ENCODE results near the gene AP1B1.

- TF ChIP-seq, protein P1, sequence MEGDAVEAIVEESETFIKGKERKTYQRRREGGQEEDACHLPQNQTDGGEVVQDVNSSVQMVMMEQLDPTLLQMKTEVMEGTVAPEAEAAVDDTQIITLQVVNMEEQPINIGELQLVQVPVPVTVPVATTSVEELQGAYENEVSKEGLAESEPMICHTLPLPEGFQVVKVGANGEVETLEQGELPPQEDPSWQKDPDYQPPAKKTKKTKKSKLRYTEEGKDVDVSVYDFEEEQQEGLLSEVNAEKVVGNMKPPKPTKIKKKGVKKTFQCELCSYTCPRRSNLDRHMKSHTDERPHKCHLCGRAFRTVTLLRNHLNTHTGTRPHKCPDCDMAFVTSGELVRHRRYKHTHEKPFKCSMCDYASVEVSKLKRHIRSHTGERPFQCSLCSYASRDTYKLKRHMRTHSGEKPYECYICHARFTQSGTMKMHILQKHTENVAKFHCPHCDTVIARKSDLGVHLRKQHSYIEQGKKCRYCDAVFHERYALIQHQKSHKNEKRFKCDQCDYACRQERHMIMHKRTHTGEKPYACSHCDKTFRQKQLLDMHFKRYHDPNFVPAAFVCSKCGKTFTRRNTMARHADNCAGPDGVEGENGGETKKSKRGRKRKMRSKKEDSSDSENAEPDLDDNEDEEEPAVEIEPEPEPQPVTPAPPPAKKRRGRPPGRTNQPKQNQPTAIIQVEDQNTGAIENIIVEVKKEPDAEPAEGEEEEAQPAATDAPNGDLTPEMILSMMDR (conservative IDR thresholded peaks at IDR 0.05; ENCODE audit: low read depth, low read length) = no peak
- no peak for TF ChIP-seq POLR2A (IDR thresholded peaks at IDR 0.05; ENCODE audit: low read depth, low read length)
- no peak for TF ChIP-seq CEBPB (IDR thresholded peaks at IDR 0.05; ENCODE audit: low read depth, low read length)
- no peak for TF ChIP-seq SMC3 (IDR thresholded peaks at IDR 0.05; ENCODE audit: low read depth, low read length)
These were observed 42.4 kb downstream of the AP1B1 start for GRCh38 chr22:29345932-29346331.

Data from IMR-90 (cell line).